Measurements from ENCODE around the gene TMEM54. TPM values are rescaled to one million over a fixed set of nuclear protein-coding genes. Genes with fewer than 3 reads are reported as not detected.

The TMEM54 gene
- total and polyA plus RNA-seq, 2 experiments from 2014 or later = 17.1 to 61.6 TPM

- no peak overlapping the region for H3K27ac ChIP-seq
- no peak overlapping the region for H3K4me3 ChIP-seq
- peaks cover 11% of the 10 kb centered on the region for H3K27me3 ChIP-seq
- H3K9me3 ChIP-seq (ENCODE audit: low read depth) = no peaks in the 10 kb centered on the region
- peaks cover 1% of the 10 kb centered on the region for H3K36me3 ChIP-seq
- no peak for DNase-seq (ENCODE audit: low read depth in 1 of 2, low spot score in 1 of 2)
- H3K4me1 ChIP-seq (ENCODE audit: low read depth) = peaks cover 7% of the 10 kb centered on the region
- TF ChIP-seq CTCF (IDR thresholded peaks at IDR 0.05; ENCODE audit: low read depth, low read length) = no peak
Measured at GRCh38 chr1:32868085-32868484, 33.1 kb downstream of the TMEM54 start.

GRCh38 chr1:32867671-32868070, 33.5 kb downstream of the TMEM54 start:
- Histone ChIP-seq H3K27ac (no peak overlapping the region), H3K4me1 (ENCODE audit: low read depth) (peaks cover 7% of the 10 kb centered on the region), H3K9me3 (ENCODE audit: low read depth) (no peaks in the 10 kb centered on the region), H3K36me3 (peaks cover 4% of the 10 kb centered on the region), H3K4me3 (no peak overlapping the region), H3K27me3 (peaks cover 11% of the 10 kb centered on the region)
- no peak for TF ChIP-seq CTCF (IDR thresholded peaks at IDR 0.05; ENCODE audit: low read depth, low read length)
- DNase-seq (ENCODE audit: low read depth in 1 of 2, low spot score in 1 of 2) = no peak

- Histone ChIP-seq H3K27me3 (peaks cover 11% of the 10 kb centered on the region), H3K27ac (no peak overlapping the region), H3K9me3 (ENCODE audit: low read depth) (no peaks in the 10 kb centered on the region), H3K4me3 (no peak overlapping the region), H3K36me3 (peaks cover 5% of the 10 kb centered on the region), H3K4me1 (ENCODE audit: low read depth) (peaks cover 7% of the 10 kb centered on the region)
- no peak for DNase-seq (ENCODE audit: low read depth in 1 of 2, low spot score in 1 of 2)
- TF ChIP-seq CTCF (IDR thresholded peaks at IDR 0.05; ENCODE audit: low read depth, low read length) = no peak
Measured at GRCh38 chr1:32867151-32867550, 34.0 kb downstream of the TMEM54 start.

GRCh38 chr1:32865639-32866405, 35.4 kb downstream of the TMEM54 start:
- H3K27ac ChIP-seq = no peak overlapping the region
- H3K4me1 ChIP-seq (ENCODE audit: low read depth) = peaks cover 7% of the 10 kb centered on the region
- H3K4me3 ChIP-seq = no peak overlapping the region
- peaks cover 3% of the 10 kb centered on the region for H3K27me3 ChIP-seq
- DNase-seq (ENCODE audit: low read depth in 1 of 2, low spot score in 1 of 2) = no peak
- H3K36me3 ChIP-seq = peaks cover 7% of the 10 kb centered on the region
- no peaks in the 10 kb centered on the region for H3K9me3 ChIP-seq (ENCODE audit: low read depth)
- TF ChIP-seq CTCF (IDR thresholded peaks at IDR 0.05; ENCODE audit: low read depth, low read length) = no peak

GRCh38 chr1:32864375-32865019, 36.7 kb downstream of the TMEM54 start:
- TF ChIP-seq CTCF (IDR thresholded peaks at IDR 0.05; ENCODE audit: low read depth, low read length) = no peak
- peaks cover 3% of the 10 kb centered on the region for H3K27me3 ChIP-seq
- no peak overlapping the region for H3K4me3 ChIP-seq
- H3K36me3 ChIP-seq = peaks cover 7% of the 10 kb centered on the region
- no peak for DNase-seq (ENCODE audit: low read depth in 1 of 2, low spot score in 1 of 2)
- H3K27ac ChIP-seq = no peak overlapping the region
- H3K9me3 ChIP-seq (ENCODE audit: low read depth) = no peaks in the 10 kb centered on the region
- no peaks in the 10 kb centered on the region for H3K4me1 ChIP-seq (ENCODE audit: low read depth)

All from cardiac muscle cell (in vitro differentiated cells and primary cell).